Fibroblast of skin of left biceps (primary cell): Measurements from ENCODE around the gene ATP5IF1.

Source experiments
- DNase-seq, 2 experiments: peaks; one replicate each; pipeline ENCODE4 v3.0.0-alpha.2; 2013; ENCODE audit warnings: low read depth in 2 of 2

Gene ATP5IF1

DNA sequence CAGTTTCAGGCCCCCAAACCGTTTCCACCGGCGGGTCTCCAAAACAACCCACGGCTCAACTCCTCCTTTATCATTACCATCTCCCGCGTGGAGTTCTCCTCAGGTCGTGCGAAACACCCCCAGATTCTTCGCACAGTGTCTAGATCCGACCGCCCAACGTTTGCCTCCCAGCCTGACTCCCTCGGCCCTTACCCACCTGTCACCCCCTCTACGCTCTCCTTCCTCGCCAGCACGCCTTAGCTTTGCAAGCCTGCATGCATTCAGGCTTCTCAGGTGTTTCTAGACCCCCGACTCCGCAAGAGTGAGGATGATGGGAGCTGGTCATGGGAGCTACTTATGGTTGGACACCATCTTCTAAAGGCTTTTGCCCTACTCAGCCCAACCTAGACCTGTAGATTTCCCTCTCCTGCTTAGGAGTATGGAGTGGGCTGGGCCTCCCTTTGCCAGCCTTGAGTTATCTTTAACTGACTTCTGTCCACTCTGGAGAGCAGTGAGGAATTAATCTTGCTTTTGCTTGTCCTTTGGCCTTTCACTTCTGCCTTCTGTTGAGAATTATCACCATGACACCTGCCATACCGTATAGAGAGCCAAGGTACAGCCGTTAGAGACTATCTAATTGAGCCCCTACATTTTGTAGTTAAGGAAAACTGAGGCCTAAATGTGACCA, 865 bp downstream of the ATP5IF1 start:
- no peak for DNase-seq

GRCh38 chr1:28239004-28239403, 3.1 kb downstream of the ATP5IF1 start:
- DNase-seq = no peak

- DNase-seq = no peak
Observed at GRCh38 chr1:28240024-28240423, 4.1 kb downstream of the ATP5IF1 start.

DNA sequence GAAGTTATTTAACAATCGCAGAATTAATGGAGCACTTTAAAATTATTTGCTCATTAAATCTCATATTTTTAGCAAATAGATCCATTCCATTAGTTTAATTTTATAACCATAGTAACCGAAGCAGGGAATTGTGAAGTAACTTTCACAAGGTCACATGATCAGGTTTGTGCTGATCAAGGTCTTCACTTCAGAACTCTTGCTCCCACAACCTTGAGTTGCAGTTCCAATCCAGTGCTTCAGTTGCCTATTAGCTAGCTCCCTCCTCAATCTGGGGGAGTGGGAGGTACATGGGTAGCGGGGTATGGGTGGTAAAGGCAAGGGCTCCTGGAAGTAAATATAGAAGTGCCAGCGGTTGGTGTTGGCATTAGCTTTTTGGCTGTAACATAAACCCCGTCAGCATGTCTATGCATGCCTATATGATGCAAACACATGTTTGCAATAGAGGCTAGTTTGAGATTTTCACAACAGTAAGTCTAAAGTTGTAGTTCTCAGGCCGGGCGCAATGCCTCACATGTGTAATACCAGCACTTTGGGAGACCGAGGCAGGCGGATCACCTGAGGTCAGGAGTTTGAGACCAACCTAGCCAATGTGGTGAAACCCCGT, 5.8 kb downstream of the ATP5IF1 start:
- DNase-seq = no peak

DNA sequence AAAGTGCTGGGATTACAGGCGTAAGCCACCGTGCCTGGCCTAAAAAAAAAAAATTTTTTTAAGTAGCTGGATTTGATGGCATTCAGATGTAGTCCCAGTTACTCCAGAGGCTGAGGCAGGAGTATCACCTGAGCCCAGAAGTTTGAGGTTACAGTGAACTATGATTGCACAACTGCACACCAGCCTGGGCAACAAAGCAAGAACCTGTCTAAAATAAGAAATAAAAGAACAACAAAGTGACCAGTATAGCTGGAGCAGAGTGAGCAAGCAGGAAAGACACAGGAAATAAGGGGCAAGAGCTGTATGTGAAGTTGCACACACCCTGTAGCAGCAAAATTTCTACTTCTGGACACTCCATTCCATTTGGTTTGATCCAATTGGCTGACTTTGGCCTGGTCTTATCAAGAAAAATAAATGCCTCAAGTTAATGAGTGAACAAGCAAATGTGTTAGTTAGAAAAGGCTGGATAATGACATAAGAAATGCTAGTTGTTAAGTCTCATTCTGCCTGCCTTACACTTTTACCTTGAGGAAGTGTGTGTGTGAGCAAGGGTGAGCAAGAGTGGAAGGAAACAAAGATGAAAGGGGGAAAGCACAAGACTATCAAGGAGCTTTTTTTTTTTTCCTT, 7.9 kb downstream of the ATP5IF1 start:
- DNase-seq = no peak

DNA sequence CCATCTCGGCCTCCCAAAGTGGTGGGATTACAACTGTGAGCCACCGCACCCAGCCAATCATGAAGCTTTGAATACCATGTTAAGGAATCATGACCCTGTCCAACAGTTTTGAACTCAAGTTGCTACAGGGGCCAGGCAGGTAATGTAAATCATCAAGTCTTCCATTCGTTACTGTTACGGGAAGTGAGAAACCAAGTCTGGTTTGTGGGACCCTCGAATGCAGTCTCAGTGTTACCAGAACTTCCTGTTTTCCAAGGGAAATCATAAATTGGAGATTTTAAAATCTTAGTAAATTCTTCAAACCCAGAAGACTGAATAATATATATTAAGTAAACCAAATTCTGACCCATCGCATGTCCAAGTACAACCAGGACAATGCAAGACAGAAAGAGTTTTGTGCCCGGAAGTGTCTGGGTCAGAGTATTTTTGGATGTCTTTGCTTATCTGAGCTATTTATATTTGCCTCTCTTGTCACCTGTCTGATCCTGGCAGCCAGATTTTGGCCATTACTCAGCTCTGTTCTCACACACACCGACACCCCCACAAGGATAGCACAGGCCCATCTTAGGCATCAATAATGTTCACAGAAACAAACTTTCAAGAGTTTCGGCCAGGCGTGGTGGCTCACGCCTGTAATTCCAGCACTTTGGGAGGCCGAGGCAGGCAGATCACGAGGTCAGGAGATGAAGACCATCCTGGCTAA, 8.8 kb downstream of the ATP5IF1 start:
- DNase-seq = no peak

- no peak for DNase-seq
Observed at GRCh38 chr1:28246427-28246832, 10.5 kb downstream of the ATP5IF1 start.

GRCh38 chr1:28247612-28248272, 11.8 kb downstream of the ATP5IF1 start:
- no peak for DNase-seq

- DNase-seq = peak; percentile 47 to 55
Observed at GRCh38 chr1:28248273-28249012, 12.5 kb downstream of the ATP5IF1 start.

DNA sequence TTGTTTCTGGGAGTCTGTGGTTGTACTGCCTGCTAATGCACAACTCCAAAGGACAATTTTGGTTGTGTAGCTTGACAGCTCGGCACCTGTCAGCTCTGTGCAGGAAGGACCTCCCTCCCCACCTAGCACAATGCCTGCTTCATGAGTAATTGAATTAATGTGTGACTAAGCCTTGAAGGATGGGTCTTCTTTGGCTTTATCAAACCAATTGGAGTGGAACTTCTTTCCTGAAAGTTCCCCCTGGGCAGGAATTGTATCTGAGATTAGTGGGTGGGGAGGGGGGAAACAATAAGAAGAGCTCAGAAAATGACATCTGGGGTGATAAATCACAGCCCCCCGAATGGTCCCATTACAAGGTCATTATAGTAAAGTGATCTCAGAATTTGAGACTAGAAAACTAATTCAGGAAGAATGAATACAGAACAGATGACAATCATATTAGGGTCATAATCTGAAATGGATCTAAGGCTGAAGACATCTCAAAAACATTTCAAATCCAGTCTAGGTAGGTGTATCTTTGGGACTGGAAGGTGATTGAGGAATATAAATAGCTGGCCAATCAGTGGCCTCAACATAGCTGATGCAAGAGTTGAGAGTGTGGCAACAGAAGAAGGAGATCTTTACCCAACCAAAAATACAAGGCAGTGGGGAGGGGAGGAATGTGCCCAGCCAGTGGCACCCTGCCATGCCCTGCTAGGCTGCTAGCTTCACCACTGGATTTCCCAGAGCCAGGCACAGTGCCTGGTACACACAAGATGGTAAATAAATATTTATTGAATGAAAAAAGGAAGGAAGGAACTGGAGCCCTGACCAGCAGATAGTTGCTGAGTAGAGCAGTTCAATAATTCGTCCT, 13.3 kb downstream of the ATP5IF1 start:
- DNase-seq = peak; percentile 45 to 50

DNA sequence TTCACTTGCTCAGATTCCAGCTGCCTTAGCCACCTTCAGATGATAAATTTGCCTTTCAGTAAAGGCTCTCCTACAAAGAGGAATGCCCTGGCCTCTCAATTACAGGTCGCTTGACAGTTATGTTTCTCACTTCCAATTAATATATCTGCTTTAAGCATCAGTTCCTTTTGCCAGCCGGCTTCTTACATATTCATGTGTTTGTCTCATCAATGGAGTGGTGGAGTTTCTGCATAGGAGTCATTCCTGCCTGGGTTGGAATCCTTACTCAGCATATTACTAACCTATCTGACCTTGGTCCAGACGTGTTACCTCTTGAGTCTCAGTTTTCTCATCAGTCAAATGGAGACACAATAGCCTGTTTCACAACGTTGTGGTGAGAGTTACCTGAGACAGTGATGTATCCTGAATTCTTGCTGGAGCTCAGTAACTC, 14.0 kb downstream of the ATP5IF1 start:
- DNase-seq = no peak

DNA sequence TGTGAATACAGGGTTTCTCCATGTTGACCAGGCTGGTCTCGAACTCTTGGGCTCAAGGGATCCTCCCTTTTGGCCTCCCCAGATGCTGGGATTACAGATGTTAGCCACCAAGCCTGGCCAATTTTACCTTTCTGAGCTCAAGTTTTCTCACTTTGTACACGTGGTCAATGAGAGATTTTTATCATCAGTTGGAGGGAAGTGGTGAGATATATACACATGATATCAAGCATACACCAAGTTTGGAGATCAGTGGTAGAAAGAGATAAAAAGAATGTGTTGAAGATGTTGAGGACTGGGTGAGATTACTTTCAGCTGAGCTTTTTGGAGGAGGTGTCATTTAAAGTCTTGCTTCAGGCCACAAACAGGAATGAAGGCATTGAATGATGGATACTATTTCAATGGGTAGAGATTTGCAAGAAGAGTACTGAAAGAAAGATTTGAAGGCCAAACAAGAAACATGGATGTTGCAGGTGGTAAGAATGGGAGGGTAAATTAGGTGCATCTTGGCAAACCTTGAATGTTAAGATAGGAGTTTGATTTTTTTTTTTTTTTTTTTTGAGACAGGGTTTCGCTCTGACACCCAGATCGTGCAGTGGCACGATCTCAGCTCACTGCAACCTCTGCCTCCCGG, 20.4 kb downstream of the ATP5IF1 start:
- DNase-seq = no peak

- no peak for DNase-seq
Observed at GRCh38 chr1:28257736-28258135, 21.8 kb downstream of the ATP5IF1 start.

DNA sequence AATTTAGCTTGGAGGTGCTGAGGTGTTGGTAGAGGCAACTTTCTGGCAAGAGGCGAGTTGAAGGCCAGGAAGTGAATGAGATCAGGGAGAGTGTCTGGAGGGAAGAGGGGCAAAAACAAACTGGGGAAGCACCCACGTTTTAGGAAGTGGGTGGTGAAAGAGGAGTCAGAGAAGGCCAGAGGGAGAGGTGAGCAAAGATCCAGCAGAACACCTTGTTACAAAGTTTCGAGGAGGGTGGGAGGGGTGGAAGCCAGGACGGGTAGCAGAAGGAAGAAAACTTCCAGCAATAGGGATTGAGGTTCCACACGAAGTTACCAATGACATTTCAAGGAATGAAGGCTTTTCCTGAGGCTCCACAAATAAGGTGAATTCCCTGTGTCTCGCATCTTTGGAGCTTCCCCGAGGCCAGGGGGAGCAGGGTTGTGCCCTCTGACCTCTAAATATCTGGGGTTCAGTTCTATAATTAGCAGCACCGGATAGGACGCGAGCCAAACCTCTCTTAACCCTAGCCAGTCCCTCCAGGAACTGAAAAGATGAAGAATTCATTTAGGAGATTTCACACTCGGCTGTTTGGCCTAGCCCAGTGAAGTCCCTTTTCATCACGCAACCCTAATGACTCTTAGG, 22.8 kb downstream of the ATP5IF1 start:
- DNase-seq = no peak

GRCh38 chr1:28259252-28259933, 23.5 kb downstream of the ATP5IF1 start, which contains the start of gene SESN2:
Gene SESN2 (plus strand): TSS chr1:28259518. CDS start chr1:28259848, 330 bp downstream.
- peak; percentile 98 for DNase-seq

GRCh38 chr1:28259934-28260802, 24.2 kb downstream of the ATP5IF1 start:
- DNase-seq = peak; percentile 40 to 47

DNA sequence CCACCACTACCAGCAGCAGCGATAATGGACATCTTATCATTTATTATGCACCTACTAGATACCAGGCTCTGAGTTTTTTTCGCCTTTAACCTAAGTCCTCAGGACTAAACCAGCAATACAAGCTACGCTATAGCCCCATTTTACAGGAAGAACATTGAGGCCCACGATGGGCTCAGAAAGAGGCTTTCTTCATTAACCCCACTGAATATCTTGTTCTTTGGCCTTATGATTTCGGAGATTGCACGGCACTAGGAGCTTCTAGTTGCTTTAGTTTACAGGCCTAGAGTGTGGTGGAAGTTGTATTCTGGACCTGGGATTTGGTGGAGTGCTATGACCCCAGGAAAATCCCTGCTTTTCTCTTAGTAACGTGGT, 24.9 kb downstream of the ATP5IF1 start:
- no peak for DNase-seq

DNA sequence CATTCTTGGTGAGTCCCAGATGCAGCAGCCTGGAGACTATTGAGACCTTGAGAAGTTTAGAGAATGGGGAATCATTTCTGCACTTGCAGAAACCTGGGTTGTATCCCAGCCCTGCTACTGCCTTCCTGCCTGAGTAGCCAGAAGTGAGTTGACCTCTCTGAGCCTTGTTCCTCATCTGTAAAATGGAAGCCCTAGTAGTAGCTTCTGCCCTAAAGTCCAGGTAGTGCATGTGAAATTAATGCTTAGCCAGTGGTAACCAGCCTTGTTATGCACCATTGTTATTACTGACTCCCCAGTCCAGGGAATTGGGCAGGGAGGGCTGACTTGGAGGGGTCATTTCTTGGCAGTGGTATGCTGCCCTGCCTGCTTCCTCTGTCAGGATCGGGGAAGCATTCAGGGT, 29.0 kb downstream of the ATP5IF1 start:
- no peak for DNase-seq
